Measurements from ENCODE around the gene COL27A1.
A peak's percentile ranks its signal among the peaks of the same experiment; 100 is the strongest.

The COL27A1 gene

GRCh38 chr9:114280636-114281472 is 125.5 kb downstream of the COL27A1 start:
- TF ChIP-seq CTCF (IDR thresholded peaks at IDR 0.05; ENCODE audit: low read length, missing control alignments) = no peak
- H3K4me3 ChIP-seq (replicated peaks; ENCODE audit: low read depth, low read length) = no peak overlapping the region
- DNase-seq (ENCODE audit: low read depth) = no peak

- peak; percentile 31 for DNase-seq (ENCODE audit: low read depth)
- no peak overlapping the region for H3K4me3 ChIP-seq (replicated peaks; ENCODE audit: low read depth, low read length)
- TF ChIP-seq CTCF (IDR thresholded peaks at IDR 0.05; ENCODE audit: low read length, missing control alignments) = no peak
Observed at GRCh38 chr9:114281473-114282103, 126.3 kb downstream of the COL27A1 start.

- no peak for DNase-seq (ENCODE audit: low read depth)
- TF ChIP-seq CTCF (IDR thresholded peaks at IDR 0.05; ENCODE audit: low read length, missing control alignments) = no peak
- H3K4me3 ChIP-seq (replicated peaks; ENCODE audit: low read depth, low read length) = no peak overlapping the region
Observed at GRCh38 chr9:114282104-114282485, 126.8 kb downstream of the COL27A1 start.

- H3K4me3 ChIP-seq (replicated peaks; ENCODE audit: low read depth, low read length) = no peak overlapping the region
- no peak for TF ChIP-seq CTCF (IDR thresholded peaks at IDR 0.05; ENCODE audit: low read length, missing control alignments)
- DNase-seq (ENCODE audit: low read depth) = no peak
Observed at GRCh38 chr9:114282507-114282906, 127.2 kb downstream of the COL27A1 start.

- no peak for TF ChIP-seq CTCF (IDR thresholded peaks at IDR 0.05; ENCODE audit: low read length, missing control alignments)
- DNase-seq (ENCODE audit: low read depth) = peak; percentile 68
Observed at GRCh38 chr9:114282926-114283325, 127.6 kb downstream of the COL27A1 start.

GRCh38 chr9:114283551-114284111 is 128.3 kb downstream of the COL27A1 start:
- no peak for TF ChIP-seq CTCF (IDR thresholded peaks at IDR 0.05; ENCODE audit: low read length, missing control alignments)
- no peak for DNase-seq (ENCODE audit: low read depth)
- no peak overlapping the region for H3K4me3 ChIP-seq (replicated peaks; ENCODE audit: low read depth, low read length)

More at GRCh38 chr9:114282926-114283325, 127.6 kb downstream of the COL27A1 start:
- H3K4me3 ChIP-seq (replicated peaks; ENCODE audit: low read depth, low read length) = no peak overlapping the region
